ENCODE measurements around the gene IL5.

- TF ChIP-seq, protein P1, sequence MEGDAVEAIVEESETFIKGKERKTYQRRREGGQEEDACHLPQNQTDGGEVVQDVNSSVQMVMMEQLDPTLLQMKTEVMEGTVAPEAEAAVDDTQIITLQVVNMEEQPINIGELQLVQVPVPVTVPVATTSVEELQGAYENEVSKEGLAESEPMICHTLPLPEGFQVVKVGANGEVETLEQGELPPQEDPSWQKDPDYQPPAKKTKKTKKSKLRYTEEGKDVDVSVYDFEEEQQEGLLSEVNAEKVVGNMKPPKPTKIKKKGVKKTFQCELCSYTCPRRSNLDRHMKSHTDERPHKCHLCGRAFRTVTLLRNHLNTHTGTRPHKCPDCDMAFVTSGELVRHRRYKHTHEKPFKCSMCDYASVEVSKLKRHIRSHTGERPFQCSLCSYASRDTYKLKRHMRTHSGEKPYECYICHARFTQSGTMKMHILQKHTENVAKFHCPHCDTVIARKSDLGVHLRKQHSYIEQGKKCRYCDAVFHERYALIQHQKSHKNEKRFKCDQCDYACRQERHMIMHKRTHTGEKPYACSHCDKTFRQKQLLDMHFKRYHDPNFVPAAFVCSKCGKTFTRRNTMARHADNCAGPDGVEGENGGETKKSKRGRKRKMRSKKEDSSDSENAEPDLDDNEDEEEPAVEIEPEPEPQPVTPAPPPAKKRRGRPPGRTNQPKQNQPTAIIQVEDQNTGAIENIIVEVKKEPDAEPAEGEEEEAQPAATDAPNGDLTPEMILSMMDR (IDR thresholded peaks at IDR 0.05) = no peak
- TF ChIP-seq POLR2A (IDR thresholded peaks at IDR 0.05) = no peak
Measured at GRCh38 chr5:132556153-132556762, 12.9 kb upstream of the IL5 start.

All from body of pancreas (tissue), 4 donors.